HepG2 (cell line): ENCODE measurements around the gene EYA3. TPM values are rescaled to one million over a fixed set of nuclear protein-coding genes. Genes with fewer than 3 reads are reported as not detected.

Experiments used
- ARID2 ChIP-seq: sonication (generic); formaldehyde crosslinking; IDR thresholded peaks from 2 replicates; pipeline ENCODE4 v1.8.1; 2022; ENCODE audit warnings: mild to moderate bottlenecking, missing genetic modification reagents, borderline replicate concordance
- ATF7 ChIP-seq, 2 experiments: fragments of 450-650 bp in 1 of 2; sonication (generic) in 1 of 2; formaldehyde crosslinking in 1 of 2; IDR thresholded peaks; 2 replicates each; pipeline versions ENCODE4 v1.4.0 to v1.6.1; 2016 to 2020; ENCODE audit warnings: antibody characterized with exemption in 1 of 2, mild to moderate bottlenecking in 1 of 2, missing genetic modification reagents in 1 of 2
- BCLAF1 ChIP-seq: fragments of 450-650 bp; IDR thresholded peaks from 2 replicates; pipeline ENCODE4 v1.6.1; 2017; ENCODE audit warnings: mild to moderate bottlenecking
- CEBPZ ChIP-seq: IDR thresholded peaks from 2 replicates; pipeline ENCODE4 v1.6.1; 2012; ENCODE audit warnings: low read length, improper control_type of control experiment
- HMGXB4 ChIP-seq, 2 experiments: sonication (generic) in 1 of 2; formaldehyde crosslinking in 1 of 2; IDR thresholded peaks; 2 replicates each; pipeline versions ENCODE4 v1.4.0 to v1.6.1; 2018 to 2020; ENCODE audit warnings: missing genetic modification reagents in 2 of 2, borderline replicate concordance in 1 of 2, low read depth in 1 of 2, mild to moderate bottlenecking in 1 of 2, missing biosample characterization in 1 of 2
- KAT7 ChIP-seq: IDR thresholded peaks from 2 replicates; pipeline ENCODE4 v1.6.1; 2018; ENCODE audit warnings: borderline replicate concordance, missing compliant biosample characterization
- MAF1 ChIP-seq: sonication (generic); formaldehyde crosslinking; IDR thresholded peaks from 2 replicates; pipeline ENCODE4 v1.5.0; 2020; ENCODE audit warnings: missing genetic modification reagents, borderline replicate concordance
- MIXL1 ChIP-seq: IDR thresholded peaks from 2 replicates; pipeline ENCODE4 v1.6.1; 2016
- ONECUT2 ChIP-seq: sonication (generic); formaldehyde crosslinking; IDR thresholded peaks from 2 replicates; pipeline ENCODE4 v1.4.0; 2020; ENCODE audit warnings: missing genetic modification reagents
- POGZ ChIP-seq: sonication (generic); formaldehyde crosslinking; IDR thresholded peaks from 2 replicates; pipeline ENCODE4 v1.4.0; 2020; ENCODE audit warnings: mild to moderate bottlenecking, missing genetic modification reagents
- RBM22 ChIP-seq: fragments of 200-400 bp; formaldehyde crosslinking; optimal IDR thresholded peaks from 2 replicates; pipeline ENCODE3; 2017; ENCODE audit warnings: mild to moderate bottlenecking, low read length, moderate library complexity
- REXO4 ChIP-seq: sonication (generic); formaldehyde crosslinking; IDR thresholded peaks from 2 replicates; pipeline ENCODE4 v1.8.0; 2022; ENCODE audit warnings: missing genetic modification reagents, mild to moderate bottlenecking, borderline replicate concordance
- STAT5B ChIP-seq: sonication (generic); formaldehyde crosslinking; IDR thresholded peaks from 2 replicates; pipeline ENCODE4 v1.4.0; 2020; ENCODE audit warnings: missing genetic modification reagents
- YEATS4 ChIP-seq: sonication (generic); formaldehyde crosslinking; IDR thresholded peaks from 2 replicates; pipeline ENCODE4 v1.4.0; 2020; ENCODE audit warnings: missing genetic modification reagents, borderline replicate concordance
- ZC3H13 ChIP-seq: sonication (generic); formaldehyde crosslinking; IDR thresholded peaks from 2 replicates; pipeline ENCODE4 v1.8.1; 2023; ENCODE audit warnings: mild to moderate bottlenecking, missing genetic modification reagents, moderate library complexity
- ZNF12 ChIP-seq: sonication (generic); formaldehyde crosslinking; IDR thresholded peaks from 2 replicates; pipeline ENCODE4 v1.5.0; 2020; ENCODE audit warnings: missing genetic modification reagents
- ZNF317 ChIP-seq: sonication (generic); formaldehyde crosslinking; IDR thresholded peaks from 2 replicates; pipeline ENCODE4 v1.5.0; 2020; ENCODE audit warnings: mild to moderate bottlenecking, missing genetic modification reagents
- ZNF354B ChIP-seq: sonication (generic); formaldehyde crosslinking; IDR thresholded peaks from 2 replicates; pipeline ENCODE4 v1.8.0; 2022; ENCODE audit warnings: mild to moderate bottlenecking, missing genetic modification reagents
- ZNF576 ChIP-seq: sonication (generic); formaldehyde crosslinking; IDR thresholded peaks from 2 replicates; pipeline ENCODE4 v1.4.0; 2020; ENCODE audit warnings: mild to moderate bottlenecking, missing genetic modification reagents
- ZNF773 ChIP-seq: sonication (generic); formaldehyde crosslinking; IDR thresholded peaks from 2 replicates; pipeline ENCODE4 v1.4.0; 2020; ENCODE audit warnings: missing genetic modification reagents, borderline replicate concordance
- ZSCAN22 ChIP-seq: sonication (generic); formaldehyde crosslinking; IDR thresholded peaks from 2 replicates; pipeline ENCODE4 v1.4.0; 2020; ENCODE audit warnings: mild to moderate bottlenecking, missing genetic modification reagents
- polyA plus RNA-seq, 8 experiments: library from polyadenylated mRNA; depleted of rRNA in 3 of 8; stranded (reverse) in 7 of 8; unstranded in 1 of 8; fragments of >200 nt; fragmentation: Illumina TruSeq in 4 of 8; extraction: Trizol in 4 of 8; gene quantifications; 2 replicates each; pipeline versions ENCODE4 v1.2.1 to v1.2.3, GENCODE V29; 2011 to 2016; ENCODE audit warnings: low read depth in 4 of 8, missing spikeins in 1 of 8, mixed read lengths in 1 of 8; ENCODE audit not compliant: insufficient read depth in 1 of 8
- total RNA-seq, 5 experiments: library from RNA; depleted of rRNA; stranded (reverse); fragments of >200 nt; fragmentation: Illumina TruSeq; extraction: Trizol; gene quantifications; 2 replicates each; pipeline ENCODE4 v1.2.3, GENCODE V29; 2016; ENCODE audit warnings: low read depth in 1 of 5

Gene EYA3
- total and polyA plus RNA-seq, 2 of the 13 experiments (the other 11 are each of a cell fraction or from before 2014, with no cell fraction given), result 13.9 to 19.7 TPM

GRCh38 chr1:28088168-28088961 is at the start of gene EYA3 (continued):
- 0 out of 2 replicates have a peak, but pooled peaks have one; percentile 22 for TF ChIP-seq ARID2
- TF ChIP-seq ATF7 (IDR thresholded peaks at IDR 0.05), result no peak
- TF ChIP-seq ATF7 (CRISPR knock-in tag; IDR thresholded peaks at IDR 0.05), result no peak
- no peak for TF ChIP-seq BCLAF1
- TF ChIP-seq MIXL1, result no peak
- peak in 1 of 2 experiments; percentile 76; a peak in 3 of 4 replicates for TF ChIP-seq HMGXB4 (CRISPR knock-in tag; IDR thresholded peaks at IDR 0.05; ENCODE audit: borderline replicate concordance in 1 of 2, low read depth in 1 of 2)
- TF ChIP-seq MAF1 (CRISPR knock-in tag), result no peak
- TF ChIP-seq REXO4 (CRISPR knock-in tag), result no peak
- no peak for TF ChIP-seq YEATS4 (CRISPR knock-in tag)
- TF ChIP-seq CEBPZ, result no peak
- TF ChIP-seq ZNF12 (CRISPR knock-in tag), result 0 out of 2 replicates have a peak, but pooled peaks have one; percentile 36
- TF ChIP-seq ONECUT2 (CRISPR knock-in tag), result no peak
- TF ChIP-seq POGZ (CRISPR knock-in tag), result peak; percentile 41; the same call in 1 of the 2 replicates
- no peak for TF ChIP-seq ZC3H13 (CRISPR knock-in tag)
- no peak for TF ChIP-seq ZSCAN22 (CRISPR knock-in tag)
- peak; percentile 89 for TF ChIP-seq KAT7 (CRISPR knock-in tag)
- TF ChIP-seq RBM22, result no peak
- no peak for TF ChIP-seq ZNF354B (CRISPR knock-in tag)
- no peak for TF ChIP-seq ZNF317
- no peak for TF ChIP-seq STAT5B (CRISPR knock-in tag)
- no peak for TF ChIP-seq ZNF773 (CRISPR knock-in tag)
- no peak for TF ChIP-seq ZNF576 (CRISPR knock-in tag)
